Measurements from ENCODE around the gene S1PR4. TPM values are rescaled to one million over a fixed set of nuclear protein-coding genes. Genes with fewer than 3 reads are reported as not detected.
A peak's percentile ranks its signal among the peaks of the same experiment; 100 is the strongest.

The S1PR4 gene
- total and polyA plus RNA-seq, 2 donors (not counting 1 experiment from before 2014, with no cell fraction given), result not detected

DNA sequence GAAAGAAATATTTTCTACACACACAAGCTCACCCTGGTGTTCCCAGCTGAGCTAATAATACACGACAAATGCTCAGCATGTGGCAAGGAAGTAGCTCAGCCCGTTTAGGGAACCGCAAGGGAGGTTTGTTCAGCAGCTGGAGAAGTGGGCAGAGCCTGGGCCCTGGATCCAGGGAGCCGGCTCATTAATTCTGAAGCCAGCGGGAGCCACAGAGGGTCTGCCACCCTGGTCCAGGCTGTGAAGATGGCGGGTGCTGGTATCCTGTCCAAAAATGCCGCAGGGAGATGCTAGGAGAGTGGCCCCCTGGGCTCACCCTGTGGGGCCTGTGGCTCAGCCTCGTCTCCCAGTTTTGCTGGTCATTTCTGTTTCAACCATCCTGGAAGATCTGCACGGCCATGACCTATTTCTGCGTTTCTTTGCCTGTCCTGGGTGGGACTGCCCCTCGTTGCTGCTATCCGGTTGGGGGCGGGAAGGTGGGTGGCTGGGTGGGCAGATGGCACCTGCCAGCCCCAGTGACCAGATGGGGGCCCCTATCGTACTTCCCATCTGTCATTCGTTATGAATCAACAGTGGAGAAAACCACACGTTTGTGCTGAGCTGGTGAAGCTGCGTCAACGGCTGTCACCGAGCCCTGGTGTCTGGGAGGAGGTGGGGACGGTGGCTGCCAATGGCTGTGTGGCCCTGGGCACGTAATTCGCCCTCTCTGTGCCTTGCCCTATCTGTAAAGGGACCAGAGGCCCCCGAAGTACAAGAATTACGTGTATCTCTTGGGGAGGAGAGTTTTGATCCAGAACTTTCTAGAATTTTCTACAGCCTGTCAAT is 45.4 kb upstream of the S1PR4 start:
- Histone ChIP-seq H3K4me2 (ENCODE audit: extremely low read depth, insufficient read depth, low read length) (no peak overlapping the region), H2AFZ (ENCODE audit: low read length) (no peak overlapping the region), H3K4me1 (ENCODE audit: control insufficient read depth, extremely low read depth, insufficient read depth, low read length) (no peaks in the 10 kb centered on the region), H3K27me3 (ENCODE audit: control insufficient read depth, insufficient read depth, low read length) (no peaks in the 10 kb centered on the region), H3K27ac (ENCODE audit: insufficient read depth, low read length) (no peak overlapping the region), H3K36me3 (ENCODE audit: control insufficient read depth, insufficient read depth, low read length) (no peaks in the 10 kb centered on the region), H3K9ac (ENCODE audit: insufficient read depth, low read length) (no peak overlapping the region), H3K4me3 (replicated peaks in 1 of 4; ENCODE audit: control extremely low read depth in 1 of 4, insufficient read depth in 1 of 4, low read depth in 3 of 4, low read length in 4 of 4) (no peak overlapping the region), H3K79me2 (ENCODE audit: control insufficient read depth, insufficient read depth, low read length) (no peaks in the 10 kb centered on the region), H4K20me1 (ENCODE audit: control insufficient read depth, extremely low read depth, insufficient read depth, low read length) (no peaks in the 10 kb centered on the region), H3K9me3 (ENCODE audit: control insufficient read depth, insufficient read depth, low read depth, low read length) (no peaks in the 10 kb centered on the region)
- DNase-seq (ENCODE audit: low read depth in 2 of 2), result peak in 1 of 2 donors; percentile 48
- TF ChIP-seq, protein P1, sequence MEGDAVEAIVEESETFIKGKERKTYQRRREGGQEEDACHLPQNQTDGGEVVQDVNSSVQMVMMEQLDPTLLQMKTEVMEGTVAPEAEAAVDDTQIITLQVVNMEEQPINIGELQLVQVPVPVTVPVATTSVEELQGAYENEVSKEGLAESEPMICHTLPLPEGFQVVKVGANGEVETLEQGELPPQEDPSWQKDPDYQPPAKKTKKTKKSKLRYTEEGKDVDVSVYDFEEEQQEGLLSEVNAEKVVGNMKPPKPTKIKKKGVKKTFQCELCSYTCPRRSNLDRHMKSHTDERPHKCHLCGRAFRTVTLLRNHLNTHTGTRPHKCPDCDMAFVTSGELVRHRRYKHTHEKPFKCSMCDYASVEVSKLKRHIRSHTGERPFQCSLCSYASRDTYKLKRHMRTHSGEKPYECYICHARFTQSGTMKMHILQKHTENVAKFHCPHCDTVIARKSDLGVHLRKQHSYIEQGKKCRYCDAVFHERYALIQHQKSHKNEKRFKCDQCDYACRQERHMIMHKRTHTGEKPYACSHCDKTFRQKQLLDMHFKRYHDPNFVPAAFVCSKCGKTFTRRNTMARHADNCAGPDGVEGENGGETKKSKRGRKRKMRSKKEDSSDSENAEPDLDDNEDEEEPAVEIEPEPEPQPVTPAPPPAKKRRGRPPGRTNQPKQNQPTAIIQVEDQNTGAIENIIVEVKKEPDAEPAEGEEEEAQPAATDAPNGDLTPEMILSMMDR (conservative IDR thresholded peaks at IDR 0.05 in 1 of 2, IDR thresholded peaks at IDR 0.05 in 1 of 2; ENCODE audit: low read depth in 1 of 2, low read length in 2 of 2), result no peak
- no peak for TF ChIP-seq EZH2 (IDR thresholded peaks at IDR 0.05; ENCODE audit: low read length, missing control alignments)

DNA sequence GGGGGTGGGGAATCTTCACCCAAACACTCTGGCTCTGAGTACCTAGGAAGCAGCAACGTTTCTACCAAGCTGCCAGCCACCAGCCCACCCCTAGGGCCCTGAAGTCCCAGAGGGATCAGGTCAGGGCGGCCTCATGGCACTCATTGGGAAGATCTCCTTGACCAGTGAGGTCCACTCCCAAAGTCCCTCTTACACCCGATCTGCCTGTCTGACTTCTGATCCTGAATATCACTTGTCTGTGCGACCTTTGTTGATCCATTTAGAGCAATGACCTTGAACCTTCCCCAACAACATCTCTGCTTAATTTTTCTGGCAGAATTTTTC is 44.8 kb upstream of the S1PR4 start:
- Histone ChIP-seq H2AFZ (ENCODE audit: low read length) (no peak overlapping the region), H3K4me3 (replicated peaks in 1 of 4; ENCODE audit: control extremely low read depth in 1 of 4, insufficient read depth in 1 of 4, low read depth in 3 of 4, low read length in 4 of 4) (no peak overlapping the region), H3K27me3 (ENCODE audit: control insufficient read depth, insufficient read depth, low read length) (no peaks in the 10 kb centered on the region), H3K27ac (ENCODE audit: insufficient read depth, low read length) (no peak overlapping the region), H4K20me1 (ENCODE audit: control insufficient read depth, extremely low read depth, insufficient read depth, low read length) (no peaks in the 10 kb centered on the region), H3K36me3 (ENCODE audit: control insufficient read depth, insufficient read depth, low read length) (no peaks in the 10 kb centered on the region), H3K9me3 (ENCODE audit: control insufficient read depth, insufficient read depth, low read depth, low read length) (no peaks in the 10 kb centered on the region), H3K9ac (ENCODE audit: insufficient read depth, low read length) (no peak overlapping the region), H3K4me1 (ENCODE audit: control insufficient read depth, extremely low read depth, insufficient read depth, low read length) (no peaks in the 10 kb centered on the region), H3K79me2 (ENCODE audit: control insufficient read depth, insufficient read depth, low read length) (no peaks in the 10 kb centered on the region), H3K4me2 (ENCODE audit: extremely low read depth, insufficient read depth, low read length) (no peak overlapping the region)
- TF ChIP-seq, protein P1 (conservative IDR thresholded peaks at IDR 0.05 in 1 of 2, IDR thresholded peaks at IDR 0.05 in 1 of 2; ENCODE audit: low read depth in 1 of 2, low read length in 2 of 2), result no peak
- TF ChIP-seq EZH2 (IDR thresholded peaks at IDR 0.05; ENCODE audit: low read length, missing control alignments), result no peak
- DNase-seq (ENCODE audit: low read depth in 2 of 2), result no peak

DNA sequence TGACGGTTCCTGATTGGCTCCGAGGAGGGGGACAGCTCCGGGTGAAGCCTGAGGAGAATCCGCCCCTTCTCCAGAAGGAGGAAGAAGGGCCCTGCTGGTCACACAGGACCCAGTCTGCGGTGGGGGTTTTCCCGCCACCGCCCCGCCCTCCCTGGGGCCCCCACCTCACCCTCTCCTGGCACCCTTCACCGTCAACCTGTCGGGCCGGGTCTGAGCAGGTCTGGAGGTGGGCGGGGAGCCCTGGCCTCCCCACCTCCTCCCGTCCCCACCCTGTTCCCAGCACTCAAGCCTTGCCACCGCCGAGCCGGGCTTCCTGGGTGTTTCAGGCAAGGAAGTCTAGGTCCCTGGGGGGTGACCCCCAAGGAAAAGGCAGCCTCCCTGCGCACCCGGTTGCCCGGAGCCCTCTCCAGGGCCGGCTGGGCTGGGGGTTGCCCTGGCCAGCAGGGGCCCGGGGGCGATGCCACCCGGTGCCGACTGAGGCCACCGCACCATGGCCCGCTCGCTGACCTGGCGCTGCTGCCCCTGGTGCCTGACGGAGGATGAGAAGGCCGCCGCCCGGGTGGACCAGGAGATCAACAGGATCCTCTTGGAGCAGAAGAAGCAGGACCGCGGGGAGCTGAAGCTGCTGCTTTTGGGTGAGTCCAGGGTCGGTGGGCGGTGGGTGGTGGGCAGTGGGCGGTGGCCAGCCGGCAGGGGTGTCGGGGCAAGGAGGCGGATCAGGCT is 42.4 kb upstream of the S1PR4 start, which contains the start of gene GNA15:
GNA15 (plus strand) TSS at position 73 of the 723 bp plus-strand sequence; CDS start at position 491, 418 bp downstream.
- no peaks in the 10 kb centered on the region for H3K27me3 ChIP-seq (ENCODE audit: control insufficient read depth, insufficient read depth, low read length)
- H4K20me1 ChIP-seq (ENCODE audit: control insufficient read depth, extremely low read depth, insufficient read depth, low read length), result no peaks in the 10 kb centered on the region
- TF ChIP-seq EZH2 (IDR thresholded peaks at IDR 0.05; ENCODE audit: low read length, missing control alignments), result no peak
- TF ChIP-seq, protein P1 (conservative IDR thresholded peaks at IDR 0.05 in 1 of 2, IDR thresholded peaks at IDR 0.05 in 1 of 2; ENCODE audit: low read depth in 1 of 2, low read length in 2 of 2), result no peak
- DNase-seq (ENCODE audit: low read depth in 2 of 2), result no peak
- H3K4me1 ChIP-seq (ENCODE audit: control insufficient read depth, extremely low read depth, insufficient read depth, low read length), result no peaks in the 10 kb centered on the region
- no peak within 1 kb of the TSS for H3K4me3 ChIP-seq (replicated peaks in 1 of 4; ENCODE audit: control extremely low read depth in 1 of 4, insufficient read depth in 1 of 4, low read depth in 3 of 4, low read length in 4 of 4)
- H3K4me2 ChIP-seq (ENCODE audit: extremely low read depth, insufficient read depth, low read length), result no peak within 1 kb of the TSS
- H3K36me3 ChIP-seq (ENCODE audit: control insufficient read depth, insufficient read depth, low read length), result no peaks in the 10 kb centered on the region
- H3K79me2 ChIP-seq (ENCODE audit: control insufficient read depth, insufficient read depth, low read length), result no peaks in the 10 kb centered on the region
- H3K9me3 ChIP-seq (ENCODE audit: control insufficient read depth, insufficient read depth, low read depth, low read length), result no peaks in the 10 kb centered on the region
- no peak within 1 kb of the TSS for H2AFZ ChIP-seq (ENCODE audit: low read length)
- no peak within 1 kb of the TSS for H3K27ac ChIP-seq (ENCODE audit: insufficient read depth, low read length)
- no peak within 1 kb of the TSS for H3K9ac ChIP-seq (ENCODE audit: insufficient read depth, low read length)

All from fibroblast of lung (primary cell).